ENCODE results near the gene S100A11.

The S100A11 gene

GRCh38 chr1:152038871-152039270 lies 2.1 kb upstream of the S100A11 start:
- no peak for DNase-seq

GRCh38 chr1:152035539-152036266 lies 1.1 kb downstream of the S100A11 start:
- DNase-seq: no peak

GRCh38 chr1:152034654-152035538 lies 1.9 kb downstream of the S100A11 start:
- no peak for DNase-seq

- DNase-seq: no peak
These were observed 2.5 kb downstream of the S100A11 start for GRCh38 chr1:152034324-152034653.

DNA sequence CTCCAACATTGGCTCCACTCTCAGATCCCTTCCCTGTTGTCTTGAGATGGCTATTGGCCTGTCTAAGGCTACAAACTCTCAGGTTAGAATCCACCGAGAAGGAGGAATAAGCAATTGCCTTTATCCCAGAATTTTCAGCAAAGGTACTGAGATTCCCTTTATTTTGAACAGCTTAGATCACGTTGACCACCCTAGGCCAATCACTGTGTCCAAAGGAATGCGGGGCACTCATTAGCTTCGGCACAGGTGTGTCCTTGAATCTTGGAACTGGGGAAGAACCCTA lies 6.9 kb downstream of the S100A11 start:
- DNase-seq: no peak

GRCh38 chr1:152029144-152029928 lies 7.5 kb downstream of the S100A11 start:
- DNase-seq: no peak

- DNase-seq: no peak
These were observed 9.9 kb downstream of the S100A11 start for GRCh38 chr1:152026895-152027294.

GRCh38 chr1:152024223-152024622 lies 12.6 kb downstream of the S100A11 start:
- DNase-seq: no peak

DNA sequence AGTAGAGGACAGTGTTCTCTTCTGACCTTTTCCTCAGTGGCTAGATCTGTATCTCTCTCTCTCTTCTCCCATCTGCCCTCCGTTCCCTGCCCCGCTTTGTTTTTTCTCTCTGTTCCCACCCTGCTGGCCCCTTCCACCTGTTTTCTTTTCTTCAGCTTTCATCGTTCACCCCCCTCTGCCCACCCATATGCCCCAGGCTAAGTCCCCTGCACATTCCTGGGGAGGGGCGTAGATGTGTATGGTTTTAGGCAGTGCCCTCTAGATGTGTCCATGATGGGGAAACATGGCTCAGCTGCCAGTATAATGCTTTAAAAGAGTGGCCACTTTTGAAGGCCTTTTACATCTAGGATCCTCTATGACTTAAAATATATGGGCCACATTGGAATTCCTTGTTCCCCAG lies 13.6 kb downstream of the S100A11 start:
- no peak for DNase-seq

- no peak for DNase-seq
These were observed 14.3 kb downstream of the S100A11 start for GRCh38 chr1:152022474-152022873.

- no peak for DNase-seq
These were observed 15.2 kb downstream of the S100A11 start for GRCh38 chr1:152021569-152021968.

DNA sequence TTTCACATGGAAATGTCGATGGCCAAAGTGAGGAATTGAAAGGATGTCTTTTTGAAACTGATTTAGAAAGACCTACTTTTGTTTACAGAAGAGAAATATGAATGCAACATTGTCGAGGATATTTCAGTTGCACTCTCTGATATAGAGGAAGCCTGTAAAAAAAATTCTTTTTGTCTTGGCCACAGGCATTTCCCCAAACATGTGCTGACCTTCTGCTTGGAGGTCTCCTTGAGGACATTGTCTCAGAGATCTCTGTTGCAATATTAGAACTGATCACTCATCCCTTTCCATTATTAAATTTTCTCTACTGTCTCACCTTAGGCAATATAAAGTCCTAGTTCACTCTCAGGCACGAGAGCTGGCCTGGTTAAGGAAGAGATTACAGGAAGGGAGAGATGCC lies 16.0 kb downstream of the S100A11 start:
- DNase-seq: no peak

GRCh38 chr1:152018537-152018936 lies 18.3 kb downstream of the S100A11 start:
- DNase-seq: no peak

DNA sequence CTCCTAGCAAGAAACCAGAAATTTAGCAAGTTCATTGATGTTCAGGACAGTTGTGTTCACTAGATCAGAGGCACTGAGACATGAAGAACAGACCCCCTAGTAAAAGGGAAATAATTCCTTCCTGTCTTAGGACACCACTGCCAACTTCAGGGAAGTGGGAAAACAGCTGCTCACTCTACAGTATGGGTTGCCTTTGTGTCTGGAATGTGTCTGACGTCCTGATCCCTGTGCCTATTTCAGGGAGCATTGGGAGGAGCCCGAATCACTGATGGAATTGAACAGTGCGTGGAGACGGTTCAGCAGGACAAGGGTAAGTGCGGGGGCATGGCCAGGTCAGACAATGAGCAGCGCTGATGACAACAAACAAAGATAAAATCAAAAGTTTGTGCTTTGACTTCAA lies 21.0 kb downstream of the S100A11 start:
- DNase-seq: no peak

- no peak for DNase-seq
These were observed 21.9 kb downstream of the S100A11 start for GRCh38 chr1:152014943-152015342.

- no peak for DNase-seq
These were observed 23.1 kb downstream of the S100A11 start for GRCh38 chr1:152013664-152014237.

- DNase-seq: no peak
These were observed 27.1 kb downstream of the S100A11 start for GRCh38 chr1:152009691-152010090.

GRCh38 chr1:152007047-152007446 lies 29.8 kb downstream of the S100A11 start:
- no peak for DNase-seq

DNA sequence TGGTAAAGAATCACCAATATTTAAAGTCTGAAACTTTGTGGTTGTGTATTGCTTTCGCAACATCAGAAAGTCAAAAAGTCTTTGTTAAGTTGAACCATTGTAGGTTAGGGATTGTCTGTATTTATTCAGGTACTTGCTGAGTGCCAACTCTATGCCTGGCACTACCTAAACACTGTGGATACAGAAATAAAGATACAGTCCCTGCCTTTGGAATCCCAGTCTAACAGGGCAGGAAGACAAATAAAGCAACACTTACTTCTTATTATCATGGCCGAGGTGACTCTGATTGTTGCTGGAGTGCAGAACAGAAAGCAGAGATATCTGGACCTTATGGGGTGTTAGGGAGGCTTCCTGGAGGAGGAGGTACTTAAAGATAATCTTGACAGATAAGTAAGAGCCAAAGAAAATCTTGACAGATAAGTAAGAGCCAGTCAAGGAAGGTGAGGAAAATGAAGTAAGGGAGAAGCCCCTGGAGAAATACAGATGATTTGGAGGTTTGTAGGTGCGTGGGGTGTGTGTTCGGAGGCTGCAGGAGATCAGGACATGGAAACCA lies 31.4 kb downstream of the S100A11 start:
- DNase-seq: no peak

DNA sequence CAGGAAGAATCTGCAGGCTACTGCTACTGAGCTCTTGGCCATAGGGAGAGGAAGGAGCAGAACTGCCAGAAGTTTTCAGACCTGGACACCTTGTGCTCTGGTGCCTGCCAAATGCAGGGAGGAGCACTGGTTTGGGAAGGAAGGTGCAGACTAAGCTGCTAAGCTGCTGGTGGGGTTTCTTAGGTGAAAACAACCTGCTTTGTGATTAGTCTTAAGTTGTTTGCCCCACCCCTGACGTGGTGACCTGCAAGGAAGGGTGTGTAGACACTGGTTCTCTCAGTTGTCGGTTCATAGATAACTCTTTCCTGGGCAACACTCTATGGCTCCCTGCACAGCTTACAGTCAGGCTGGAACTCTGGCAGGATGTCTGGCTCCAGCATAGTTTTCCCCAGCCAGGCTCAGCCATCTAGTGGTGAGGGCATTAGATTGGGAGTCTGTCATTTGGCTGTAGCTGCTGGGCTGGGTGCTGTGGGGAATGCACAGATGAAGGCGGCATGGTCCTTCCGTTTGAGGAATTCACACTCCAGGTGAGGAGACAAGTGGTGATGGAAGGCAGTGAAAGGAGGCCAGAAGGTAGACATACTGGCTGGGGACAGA lies 32.9 kb downstream of the S100A11 start:
- no peak for DNase-seq

DNA sequence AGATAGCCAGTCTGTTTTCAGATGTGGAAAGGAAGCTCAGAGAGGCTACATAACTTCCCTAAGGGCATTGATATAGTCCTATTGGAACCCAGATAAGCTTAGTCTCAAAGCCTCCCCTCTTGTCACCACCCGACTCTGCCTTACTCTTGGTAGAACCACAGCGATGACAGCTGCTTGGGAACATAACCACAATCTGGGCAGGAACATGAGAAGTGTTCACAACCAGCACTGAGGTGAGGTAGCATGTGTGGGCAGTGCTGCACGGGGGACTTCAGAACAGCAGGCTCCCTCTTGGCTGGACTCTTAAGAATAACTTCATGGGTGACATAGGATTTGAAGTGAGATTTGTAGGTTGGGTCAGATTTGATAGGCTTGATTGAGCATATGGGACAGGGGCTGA lies 33.8 kb downstream of the S100A11 start:
- DNase-seq: no peak

Data from NCI-H2227 treated with DMSO at 0.1 percent for 48 hours (cell line).